HG02763 (cell line): ENCODE measurements around the gene CRISPLD2.
"Not testable (repeated sequence)": the region's sequence is repeated elsewhere in the genome, so short reads cannot be mapped to it uniquely, and the experiment has no call there.

ENCODE experiments used
- ATAC-seq: cut with Tn5 transposase; IDR thresholded peaks from one replicate; pipeline ENCODE4 v1.9.1; 2021; ENCODE audit warnings: mild to moderate bottlenecking, moderate library complexity; ENCODE audit not compliant: unreplicated experiment

CRISPLD2 gene

GRCh38 chr16:84821728-84822689 is 2.2 kb downstream of the CRISPLD2 start:
- ATAC-seq, result no peak

- ATAC-seq, result no peak
Observed at GRCh38 chr16:84822990-84823389, 3.2 kb downstream of the CRISPLD2 start.

DNA sequence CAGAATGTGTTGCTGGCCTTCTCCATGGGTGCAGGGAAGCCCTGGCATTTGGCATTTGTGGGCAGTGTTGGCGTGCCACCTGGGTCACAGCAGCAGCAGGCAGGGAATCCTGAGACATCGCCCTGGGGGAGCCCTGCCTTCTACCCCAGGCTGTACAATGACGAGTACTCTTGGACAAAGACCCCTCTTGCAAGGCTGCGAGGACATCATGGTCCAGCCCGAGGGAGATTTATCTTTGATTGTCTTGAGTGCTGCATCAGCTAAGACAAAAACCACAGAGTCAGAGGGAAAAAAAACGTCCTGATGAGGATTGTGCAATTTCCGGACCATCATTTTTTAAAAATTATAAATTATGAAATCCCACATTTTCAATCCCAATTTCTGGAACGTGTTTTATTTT is 3.7 kb downstream of the CRISPLD2 start:
- ATAC-seq, result no peak

DNA sequence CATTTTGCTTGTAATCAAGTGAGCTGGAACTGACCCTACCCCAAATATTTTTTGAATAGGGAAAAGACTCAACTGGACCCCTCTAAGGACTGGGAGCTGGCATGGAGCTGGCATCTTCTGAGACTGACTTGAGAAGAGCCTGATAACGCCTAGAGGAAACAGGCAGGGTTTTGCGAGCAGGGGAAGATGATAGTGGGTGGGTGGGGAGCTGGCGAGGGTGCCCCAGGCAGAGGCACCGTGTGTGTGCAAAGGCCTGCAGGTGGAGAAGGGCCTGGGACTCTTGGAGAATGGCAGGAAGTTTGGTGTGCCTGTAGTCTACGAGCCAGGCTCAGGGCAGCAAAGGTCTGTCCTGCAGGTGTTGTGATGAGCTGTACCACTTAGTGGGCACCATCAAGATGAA is 4.1 kb downstream of the CRISPLD2 start:
- ATAC-seq, result no peak

- no peak for ATAC-seq
Observed at GRCh38 chr16:84825896-84826557, 6.2 kb downstream of the CRISPLD2 start.

GRCh38 chr16:84826558-84826941 is 6.8 kb downstream of the CRISPLD2 start:
- no peak for ATAC-seq

DNA sequence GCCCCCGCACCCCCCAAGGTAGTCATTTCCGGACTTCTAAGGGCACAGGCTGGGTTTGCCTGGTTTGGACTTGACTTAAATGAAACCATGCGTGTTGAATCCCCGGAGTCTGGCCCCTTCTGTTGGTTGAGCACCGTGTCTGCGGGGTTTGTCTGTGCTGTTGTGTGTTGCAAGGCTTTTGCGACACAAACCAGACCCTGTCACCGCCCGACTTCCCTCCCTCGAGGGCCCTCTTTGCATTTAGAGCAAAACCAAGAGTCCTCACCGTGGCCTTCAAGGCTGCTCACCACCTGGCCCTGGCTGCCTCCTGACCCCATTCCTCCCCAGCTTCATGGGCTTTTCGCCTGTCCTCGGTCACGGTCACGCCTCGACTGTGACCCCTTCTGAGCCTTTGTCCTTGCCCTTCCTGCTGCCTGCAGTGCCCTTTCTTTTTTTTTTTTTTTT is 7.4 kb downstream of the CRISPLD2 start:
- no peak for ATAC-seq

DNA sequence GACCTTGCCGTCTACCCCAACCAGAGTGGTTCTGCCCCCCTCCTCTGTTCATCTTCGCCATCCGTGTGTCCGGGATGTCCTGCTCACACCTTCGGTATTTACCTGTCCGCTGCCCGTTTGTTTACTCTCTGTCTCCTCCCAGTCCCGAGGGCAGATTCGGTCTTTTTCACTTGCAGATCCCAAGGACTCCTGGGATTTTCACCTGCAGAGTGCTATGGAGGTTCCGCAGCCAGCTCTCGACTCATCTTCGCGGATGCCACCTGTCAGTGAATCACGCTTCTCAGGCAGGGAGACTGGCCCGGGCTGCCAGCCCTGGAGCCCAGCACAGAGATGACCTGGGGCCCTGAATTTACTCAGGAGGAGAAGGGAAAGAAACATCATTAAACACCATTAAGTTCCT is 8.1 kb downstream of the CRISPLD2 start:
- ATAC-seq, result no peak

DNA sequence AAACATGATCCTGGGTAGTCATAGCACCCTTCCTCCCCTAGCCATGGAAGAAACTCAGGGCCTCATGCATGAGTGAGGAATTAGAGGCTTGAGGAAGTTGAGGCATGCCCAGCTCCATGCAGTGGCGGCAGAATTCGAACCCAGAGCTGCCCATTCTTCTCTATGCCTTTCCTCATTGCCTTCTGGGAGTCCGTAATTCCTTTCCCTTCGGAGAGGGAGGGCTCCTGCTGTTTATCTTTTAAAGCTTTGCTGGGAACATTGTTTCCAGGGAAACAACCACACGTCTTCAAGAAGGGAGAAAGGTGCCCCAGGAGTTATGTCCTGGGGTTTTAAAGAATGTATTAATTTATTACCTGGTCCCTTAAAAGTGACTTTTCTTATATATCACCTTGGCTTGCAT is 8.5 kb downstream of the CRISPLD2 start:
- ATAC-seq, result no peak

- ATAC-seq, result no peak
Observed at GRCh38 chr16:84829168-84829965, 9.6 kb downstream of the CRISPLD2 start.

DNA sequence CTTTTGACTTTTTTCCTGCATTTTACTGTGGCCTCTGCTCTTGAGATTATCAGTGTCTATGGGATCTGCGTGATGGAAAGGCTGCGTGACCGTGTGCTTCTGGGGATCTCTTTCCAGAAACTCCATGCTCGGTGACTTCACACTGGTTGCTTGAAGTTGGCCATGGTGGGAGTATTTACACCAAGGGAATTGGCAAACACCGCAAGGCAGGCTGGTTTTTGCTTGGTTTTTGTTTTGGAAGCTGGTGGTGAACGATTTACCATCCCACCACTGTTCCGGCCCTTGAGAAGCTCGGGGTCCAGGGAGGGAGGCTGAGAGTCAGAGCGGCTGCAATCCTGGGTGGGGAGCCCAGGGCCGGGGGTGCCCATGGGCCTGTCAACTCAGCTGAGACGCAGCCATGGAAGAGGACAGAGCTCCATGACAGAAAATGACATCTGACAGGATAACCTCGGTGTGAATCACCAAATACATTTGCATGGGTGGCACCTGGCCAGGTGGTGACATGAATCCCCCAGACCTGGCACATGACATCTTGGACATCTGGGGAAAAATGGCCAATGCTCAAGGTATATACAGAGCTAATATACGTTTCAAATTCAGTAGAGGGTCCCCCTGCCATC is 11.1 kb downstream of the CRISPLD2 start:
- no peak for ATAC-seq

- ATAC-seq, result not testable (repeated sequence)
Observed at GRCh38 chr16:84831728-84832127, 11.9 kb downstream of the CRISPLD2 start.

- ATAC-seq, result no peak
Observed at GRCh38 chr16:84832488-84833143, 12.8 kb downstream of the CRISPLD2 start.

GRCh38 chr16:84833144-84833500 is 13.3 kb downstream of the CRISPLD2 start:
- no peak for ATAC-seq

GRCh38 chr16:84833542-84834402 is 14.0 kb downstream of the CRISPLD2 start:
- no peak for ATAC-seq

GRCh38 chr16:84834403-84834772 is 14.6 kb downstream of the CRISPLD2 start:
- ATAC-seq, result no peak

GRCh38 chr16:84836234-84836647 is 16.5 kb downstream of the CRISPLD2 start:
- no peak for ATAC-seq

DNA sequence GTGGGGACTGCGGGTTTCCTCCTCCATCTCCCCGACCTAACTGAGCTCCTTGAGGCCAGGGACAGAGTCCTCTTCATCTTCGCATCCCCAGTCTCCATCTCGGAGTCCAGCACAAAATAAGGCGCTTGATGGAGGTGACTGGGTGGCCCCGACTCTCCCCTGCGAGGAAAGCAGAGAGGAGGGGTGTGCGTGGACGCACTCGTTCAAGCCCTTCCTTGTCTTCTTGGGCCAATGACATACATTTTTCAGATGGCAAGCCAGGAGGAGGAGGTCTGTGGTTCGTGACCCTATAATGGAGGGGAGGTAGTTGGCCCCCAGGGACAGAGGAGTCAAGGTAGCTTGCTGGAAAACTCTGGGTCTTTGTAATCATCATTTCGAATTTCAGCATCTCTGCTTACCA is 17.2 kb downstream of the CRISPLD2 start:
- ATAC-seq, result no peak

DNA sequence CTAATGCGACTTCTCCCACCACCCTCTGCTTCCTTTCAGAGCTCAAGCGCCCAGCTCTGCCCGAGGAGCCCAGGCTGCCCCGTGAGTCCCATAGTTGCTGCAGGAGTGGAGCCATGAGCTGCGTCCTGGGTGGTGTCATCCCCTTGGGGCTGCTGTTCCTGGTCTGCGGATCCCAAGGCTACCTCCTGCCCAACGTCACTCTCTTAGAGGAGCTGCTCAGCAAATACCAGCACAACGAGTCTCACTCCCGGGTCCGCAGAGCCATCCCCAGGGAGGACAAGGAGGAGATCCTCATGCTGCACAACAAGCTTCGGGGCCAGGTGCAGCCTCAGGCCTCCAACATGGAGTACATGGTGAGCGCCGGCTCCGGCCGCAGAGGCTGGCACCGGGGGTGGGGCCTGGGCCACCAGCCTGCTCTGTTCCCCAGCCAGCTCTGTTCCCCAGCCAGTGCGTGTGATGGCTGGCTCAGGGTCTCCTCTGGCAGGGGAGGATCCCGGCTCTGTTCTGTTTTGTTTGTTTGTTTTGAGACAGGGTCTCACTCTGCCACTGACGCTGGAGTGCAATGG is 18.7 kb downstream of the CRISPLD2 start:
- ATAC-seq, result no peak
